Ovary (tissue), 9 donors: ENCODE data around the gene GALK1. TPM values are rescaled to one million over a fixed set of nuclear protein-coding genes. Genes with fewer than 3 reads are reported as not detected.

Experiments
- DNase-seq, 5 donors: peaks; one replicate each; pipeline ENCODE4 v3.0.0-alpha.2; 2019 to 2020
- H3K27ac ChIP-seq, 2 donors: fragments of 200-600 bp; one replicate each; pipeline versions ENCODE4 v1.5.1 to v1.8.0; 2019 to 2022
- H3K27me3 ChIP-seq: fragments of 200-600 bp; one replicate; pipeline ENCODE4 v1.8.0; 2022
- H3K36me3 ChIP-seq: fragments of 200-600 bp; sonication (generic); one replicate; pipeline ENCODE4 v1.5.1; 2019
- H3K4me1 ChIP-seq: one replicate; pipeline ENCODE4 v1.8.1; 2013; ENCODE audit warnings: mild to moderate bottlenecking, moderate library complexity; ENCODE audit not compliant: insufficient read depth
- H3K4me3 ChIP-seq: fragments of 200-600 bp; sonication (generic); one replicate; pipeline ENCODE4 v1.5.1; 2017
- H3K9me3 ChIP-seq, 2 donors: fragments of 200-600 bp in 1 of 2; sonication (generic) in 1 of 2; one replicate each; pipeline versions ENCODE4 v1.5.1 to v1.8.1; 2013 to 2019; ENCODE audit warnings: mild to moderate bottlenecking in 1 of 2, moderate library complexity in 1 of 2
- EP300 ChIP-seq: sonication (generic); formaldehyde crosslinking; IDR thresholded peaks from one replicate; pipeline ENCODE4 v1.6.1; 2017; ENCODE audit warnings: antibody characterized with exemption
- POLR2A ChIP-seq: fragments of 450-650 bp; IDR thresholded peaks from one replicate; pipeline ENCODE4 v1.6.1; 2017; ENCODE audit warnings: antibody characterized with exemption, mild to moderate bottlenecking, moderate library complexity
- WGBS, 3 donors: extraction: QIAGEN DNeasy Blood & Tissue Kit in 1 of 3; methylation state at CpG; one replicate each; pipeline versions ENCODE4 v1.1.5 to v1.1.7; 2013 to 2017; 5-methylcytosine and 5-hydroxymethylcytosine counted together
- intact Hi-C, 4 donors: fragments of 100-400 bp; cut with DNase I; formaldehyde crosslinking; loops; one replicate each; pipeline versions ENCODE4 v1.11.0 to v1.15.1; 2022 to 2023
- polyA plus RNA-seq, 2 donors: library from polyadenylated mRNA; stranded (reverse); fragments of 200-250 nt in 1 of 2; fragments of 350-450 nt in 1 of 2; fragmentation: Illumina TruSeq in 1 of 2; extraction: RNeasy Lipid Tissue Mini Kit (QIAGEN cat#74804) in 1 of 2; gene quantifications; one replicate each; pipeline ENCODE4 v1.2.3, GENCODE V29; 2013 to 2014
- total RNA-seq, 7 donors: library from RNA; depleted of rRNA in 2 of 7; stranded (reverse); fragments of >200 nt in 2 of 7; fragmentation: NEBNext Ultra II Directional in 3 of 7; extraction: Animal tissue kit (Norgen Biotek cat#: 25700) in 3 of 7; gene quantifications; one replicate each; pipeline versions ENCODE4 v1.1.0 to v1.2.4, GENCODE V29; 2016 to 2023
- TF ChIP-seq, protein P1 (sequence below), 3 donors: fragments of 450-650 bp in 2 of 3; fragments of 200-600 bp in 1 of 3; IDR thresholded peaks; one replicate each; pipeline versions ENCODE4 v1.5.1 to v1.8.0; 2016 to 2022; ENCODE audit warnings: antibody characterized with exemption in 3 of 3, mild to moderate bottlenecking in 1 of 3
- donor health status: DM: no; HTN: no; CAD: no; lungs with moderate emphysema.
- donor health status: DM: no; HTN: no; CAD: no.
- donor health status: Bipolar disorder and iron deficiency.
- donor health status: DM: yes; HTN: yes; CAD: no.
- donor health status: DM: no; HTN: no; CAD: no.
- donor health status: DM: yes; HTN: yes; CAD: no.

GALK1 gene
- total and polyA plus RNA-seq, 9 donors, result 0.33 to 35.1 (median 27.5) TPM

DNA sequence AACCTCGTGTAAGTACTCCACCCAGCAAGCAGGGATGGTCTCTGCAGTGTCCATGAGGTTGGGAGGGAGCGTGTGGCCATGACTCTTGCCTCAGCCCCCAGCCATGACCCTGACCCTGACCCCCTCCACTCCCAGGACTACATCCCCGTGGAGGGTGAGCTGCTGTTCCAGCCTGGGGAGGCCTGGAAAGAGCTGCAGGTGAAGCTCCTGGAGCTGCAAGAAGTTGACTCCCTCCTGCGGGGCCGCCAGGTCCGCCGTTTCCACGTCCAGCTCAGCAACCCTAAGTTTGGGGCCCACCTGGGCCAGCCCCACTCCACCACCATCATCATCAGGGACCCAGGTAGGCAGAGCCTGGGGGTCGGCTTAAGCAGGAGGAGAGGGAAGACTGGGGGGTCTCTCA lies 16.3 kb downstream of the GALK1 start:
- Histone ChIP-seq H3K9me3 (no peaks in the 10 kb centered on the region), H3K36me3 (no peaks in the 10 kb centered on the region), H3K27me3 (no peaks in the 10 kb centered on the region), H3K4me3 (no peak overlapping the region), H3K4me1 (peaks cover 1% of the 10 kb centered on the region), H3K27ac (no peak overlapping the region)
- 62 to 79% (median 62%) methylated on average over 9 of the region's 9 CpGs for WGBS, 3 donors
- TF ChIP-seq POLR2A, result no peak
- TF ChIP-seq, protein P1, sequence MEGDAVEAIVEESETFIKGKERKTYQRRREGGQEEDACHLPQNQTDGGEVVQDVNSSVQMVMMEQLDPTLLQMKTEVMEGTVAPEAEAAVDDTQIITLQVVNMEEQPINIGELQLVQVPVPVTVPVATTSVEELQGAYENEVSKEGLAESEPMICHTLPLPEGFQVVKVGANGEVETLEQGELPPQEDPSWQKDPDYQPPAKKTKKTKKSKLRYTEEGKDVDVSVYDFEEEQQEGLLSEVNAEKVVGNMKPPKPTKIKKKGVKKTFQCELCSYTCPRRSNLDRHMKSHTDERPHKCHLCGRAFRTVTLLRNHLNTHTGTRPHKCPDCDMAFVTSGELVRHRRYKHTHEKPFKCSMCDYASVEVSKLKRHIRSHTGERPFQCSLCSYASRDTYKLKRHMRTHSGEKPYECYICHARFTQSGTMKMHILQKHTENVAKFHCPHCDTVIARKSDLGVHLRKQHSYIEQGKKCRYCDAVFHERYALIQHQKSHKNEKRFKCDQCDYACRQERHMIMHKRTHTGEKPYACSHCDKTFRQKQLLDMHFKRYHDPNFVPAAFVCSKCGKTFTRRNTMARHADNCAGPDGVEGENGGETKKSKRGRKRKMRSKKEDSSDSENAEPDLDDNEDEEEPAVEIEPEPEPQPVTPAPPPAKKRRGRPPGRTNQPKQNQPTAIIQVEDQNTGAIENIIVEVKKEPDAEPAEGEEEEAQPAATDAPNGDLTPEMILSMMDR (IDR thresholded peaks at IDR 0.05), result no peak
- no peak for DNase-seq
- intact Hi-C loops, result loop anchor here (5.0 to 10.0 kb wide), 3 partner anchors 66 to 324 kb away; partner anchors contain the start of gene SMIM5 (in 2 of the 4)

DNA sequence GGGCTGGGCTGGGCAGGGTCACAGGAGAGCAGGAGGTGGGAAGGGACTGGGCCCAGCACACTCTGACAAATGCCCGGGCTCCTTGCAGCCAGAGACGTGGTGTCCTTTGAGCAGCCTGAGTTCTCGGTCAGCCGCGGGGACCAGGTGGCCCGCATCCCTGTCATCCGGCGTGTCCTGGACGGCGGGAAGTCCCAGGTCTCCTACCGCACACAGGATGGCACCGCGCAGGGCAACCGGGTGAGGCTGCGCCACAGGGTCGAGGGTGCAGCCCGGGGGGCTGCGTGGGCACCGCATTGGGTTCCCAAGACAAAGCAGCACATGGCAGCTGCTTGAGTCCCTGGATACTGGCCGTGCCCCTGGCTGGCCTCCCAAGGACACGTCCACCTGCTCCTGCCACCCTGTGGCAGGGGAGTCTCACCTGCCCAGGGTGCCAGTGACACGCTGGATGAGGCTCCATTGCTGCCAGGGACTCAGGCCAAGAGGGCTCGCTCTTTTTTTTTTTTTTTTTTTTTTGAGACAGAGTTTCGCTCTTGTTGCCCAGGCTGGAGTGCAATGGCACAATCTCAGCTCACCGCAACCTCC lies 21.3 kb downstream of the GALK1 start:
- Histone ChIP-seq H3K36me3 (no peaks in the 10 kb centered on the region), H3K27me3 (no peaks in the 10 kb centered on the region), H3K9me3 (no peaks in the 10 kb centered on the region), H3K4me3 (no peak overlapping the region), H3K4me1 (no peaks in the 10 kb centered on the region), H3K27ac (no peak overlapping the region)
- 87 to 91% (median 87%) methylated on average over 25 of the region's 25 CpGs for WGBS, 3 donors
- intact Hi-C loops, result loop anchor here in 3 of 4 donors (5.0 to 10.0 kb wide), 2 partner anchors 51 to 319 kb away; no protein-coding TSS in a partner anchor
- DNase-seq, result no peak
- no peak for TF ChIP-seq POLR2A
- TF ChIP-seq, protein P1 (IDR thresholded peaks at IDR 0.05), result no peak
- no peak for TF ChIP-seq EP300

DNA sequence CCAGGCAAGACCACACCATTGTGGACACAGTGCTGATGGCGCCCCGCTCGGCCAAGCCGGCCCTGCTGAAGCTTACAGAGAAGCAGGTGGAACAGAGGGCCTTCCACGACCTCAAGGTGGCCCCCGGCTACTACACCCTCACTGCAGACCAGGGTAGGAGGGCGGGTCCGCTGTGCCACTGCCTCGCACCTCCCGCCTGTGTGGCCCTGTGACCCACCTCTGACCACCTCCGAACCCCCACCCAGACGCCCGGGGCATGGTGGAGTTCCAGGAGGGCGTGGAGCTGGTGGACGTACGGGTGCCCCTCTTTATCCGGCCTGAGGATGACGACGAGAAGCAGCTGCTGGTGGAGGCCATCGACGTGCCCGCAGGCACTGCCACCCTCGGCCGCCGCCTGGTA lies 22.7 kb downstream of the GALK1 start:
- intact Hi-C loops, result loop anchor here in 3 of 4 donors (5.0 to 10.0 kb wide), 2 partner anchors 50 to 318 kb away; no protein-coding TSS in a partner anchor
- Histone ChIP-seq H3K4me3 (no peak overlapping the region), H3K27me3 (no peaks in the 10 kb centered on the region), H3K36me3 (no peaks in the 10 kb centered on the region), H3K27ac (no peak overlapping the region), H3K4me1 (no peaks in the 10 kb centered on the region), H3K9me3 (no peaks in the 10 kb centered on the region)
- TF ChIP-seq EP300 (no peak), POLR2A (no peak)
- TF ChIP-seq, protein P1 (IDR thresholded peaks at IDR 0.05), result no peak
- WGBS, 3 donors, result 72 to 85% (median 80%) methylated on average over 25 of the region's 25 CpGs
- no peak for DNase-seq

GRCh38 chr17:75740631-75741077 lies 24.3 kb downstream of the GALK1 start:
- Histone ChIP-seq H3K4me1 (no peaks in the 10 kb centered on the region), H3K4me3 (no peak overlapping the region), H3K36me3 (no peaks in the 10 kb centered on the region), H3K27me3 (no peaks in the 10 kb centered on the region), H3K9me3 (no peaks in the 10 kb centered on the region), H3K27ac (no peak overlapping the region)
- no peak for TF ChIP-seq EP300
- TF ChIP-seq, protein P1 (IDR thresholded peaks at IDR 0.05), result no peak
- no peak for TF ChIP-seq POLR2A
- WGBS, 3 donors, result 74 to 80% (median 80%) methylated on average over 16 to 17 of the region's 17 CpGs
- intact Hi-C loops, result loop anchor here in 3 of 4 donors (5.0 to 10.0 kb wide), 2 partner anchors 48 to 316 kb away; no protein-coding TSS in a partner anchor
- DNase-seq, result no peak
